ELF-1 (cell line): ENCODE results near the gene TMEM253.

Experiments
- DNase-seq: peaks from one replicate; pipeline ENCODE4 v3.0.0-alpha.2; 2016; ENCODE audit warnings: low read depth, low spot score

Gene TMEM253

GRCh38 chr14:21089877-21090193 lies 11.0 kb upstream of the TMEM253 start:
- DNase-seq, result no peak

GRCh38 chr14:21090194-21090939 lies 10.5 kb upstream of the TMEM253 start:
- peak; percentile 80 for DNase-seq

- DNase-seq, result no peak
These were observed 9.8 kb upstream of the TMEM253 start for GRCh38 chr14:21090940-21091663.

- DNase-seq, result no peak
These were observed 9.0 kb upstream of the TMEM253 start for GRCh38 chr14:21091821-21092272.

- DNase-seq, result peak; percentile 95
These were observed 8.4 kb upstream of the TMEM253 start for GRCh38 chr14:21092273-21093011.

- DNase-seq, result no peak
These were observed 7.8 kb upstream of the TMEM253 start for GRCh38 chr14:21093018-21093417.

GRCh38 chr14:21093769-21094681 lies 6.8 kb upstream of the TMEM253 start:
- peak; percentile 93 for DNase-seq

GRCh38 chr14:21095430-21096205 lies 5.2 kb upstream of the TMEM253 start:
- DNase-seq, result no peak

- DNase-seq, result no peak
These were observed 4.4 kb upstream of the TMEM253 start for GRCh38 chr14:21096438-21096837.

GRCh38 chr14:21096978-21097635 lies 3.8 kb upstream of the TMEM253 start:
- no peak for DNase-seq

GRCh38 chr14:21097636-21098075 lies 3.2 kb upstream of the TMEM253 start:
- no peak for DNase-seq

- DNase-seq, result peak; percentile 63
These were observed 2.6 kb upstream of the TMEM253 start, which contains the start of gene ZNF219 for GRCh38 chr14:21098076-21098891. TSS of gene ZNF219 (minus strand) at chr14:21098655. CDS start at chr14:21093591, 5,064 bp downstream.

GRCh38 chr14:21098892-21099595 lies 1.8 kb upstream of the TMEM253 start:
- no peak for DNase-seq

GRCh38 chr14:21099596-21099985 lies 1.3 kb upstream of the TMEM253 start:
- no peak for DNase-seq

GRCh38 chr14:21101802-21102413 lies 1.0 kb downstream of the TMEM253 start:
- DNase-seq, result no peak

- no peak for DNase-seq
These were observed 1.9 kb downstream of the TMEM253 start for GRCh38 chr14:21102521-21103410.

GRCh38 chr14:21103411-21103709 lies 2.5 kb downstream of the TMEM253 start:
- DNase-seq, result no peak
